ENCODE results near the gene ISG20.

DNA sequence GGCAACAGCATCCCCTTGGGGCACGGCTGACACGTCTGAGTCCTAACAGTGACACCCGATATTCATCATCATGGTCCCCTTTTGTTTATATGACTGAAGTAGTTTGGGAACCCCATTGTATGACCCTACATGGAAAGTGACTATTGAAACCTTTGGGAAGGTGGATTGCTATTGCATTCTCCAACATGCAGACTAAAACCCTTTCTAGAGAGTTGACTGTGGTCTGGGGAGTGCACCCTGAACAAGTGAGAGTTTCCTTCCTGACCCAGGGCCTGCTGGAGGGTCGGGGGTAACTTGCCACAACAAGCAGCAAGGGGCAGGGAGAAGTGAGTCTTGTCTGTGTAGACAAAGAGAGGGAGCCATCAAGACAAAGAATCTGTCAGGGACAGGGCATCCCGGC lies 54.4 kb downstream of the ISG20 start:
- TF ChIP-seq, protein P1, sequence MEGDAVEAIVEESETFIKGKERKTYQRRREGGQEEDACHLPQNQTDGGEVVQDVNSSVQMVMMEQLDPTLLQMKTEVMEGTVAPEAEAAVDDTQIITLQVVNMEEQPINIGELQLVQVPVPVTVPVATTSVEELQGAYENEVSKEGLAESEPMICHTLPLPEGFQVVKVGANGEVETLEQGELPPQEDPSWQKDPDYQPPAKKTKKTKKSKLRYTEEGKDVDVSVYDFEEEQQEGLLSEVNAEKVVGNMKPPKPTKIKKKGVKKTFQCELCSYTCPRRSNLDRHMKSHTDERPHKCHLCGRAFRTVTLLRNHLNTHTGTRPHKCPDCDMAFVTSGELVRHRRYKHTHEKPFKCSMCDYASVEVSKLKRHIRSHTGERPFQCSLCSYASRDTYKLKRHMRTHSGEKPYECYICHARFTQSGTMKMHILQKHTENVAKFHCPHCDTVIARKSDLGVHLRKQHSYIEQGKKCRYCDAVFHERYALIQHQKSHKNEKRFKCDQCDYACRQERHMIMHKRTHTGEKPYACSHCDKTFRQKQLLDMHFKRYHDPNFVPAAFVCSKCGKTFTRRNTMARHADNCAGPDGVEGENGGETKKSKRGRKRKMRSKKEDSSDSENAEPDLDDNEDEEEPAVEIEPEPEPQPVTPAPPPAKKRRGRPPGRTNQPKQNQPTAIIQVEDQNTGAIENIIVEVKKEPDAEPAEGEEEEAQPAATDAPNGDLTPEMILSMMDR (optimal IDR thresholded peaks at IDR 0.05 in 1 of 3, IDR thresholded peaks at IDR 0.05 in 1 of 3, conservative IDR thresholded peaks at IDR 0.05 in 1 of 3; ENCODE audit: extremely low read depth in 1 of 3, insufficient read depth in 2 of 3, low read length in 3 of 3), result no peak
- no peak for TF ChIP-seq EZH2 (IDR thresholded peaks at IDR 0.05; ENCODE audit: low read length)

All from keratinocyte (primary cell).